Activated CD8-positive, alpha-beta memory T cell treated with anti-CD3 and anti-CD28 coated beads, Interleukin-2, amount 50 U/mL, for 24 hours (primary cell): Measurements from ENCODE around the gene PHACTR2.
"Not testable (repeated sequence)": the region's sequence is repeated elsewhere in the genome, so short reads cannot be mapped to it uniquely, and the experiment has no call there.

ENCODE experiments used
- DNase-seq: peaks from one replicate; pipeline ENCODE4 v3.0.0-alpha.2; 2020; ENCODE audit errors: extremely low read depth

The PHACTR2 gene

DNA sequence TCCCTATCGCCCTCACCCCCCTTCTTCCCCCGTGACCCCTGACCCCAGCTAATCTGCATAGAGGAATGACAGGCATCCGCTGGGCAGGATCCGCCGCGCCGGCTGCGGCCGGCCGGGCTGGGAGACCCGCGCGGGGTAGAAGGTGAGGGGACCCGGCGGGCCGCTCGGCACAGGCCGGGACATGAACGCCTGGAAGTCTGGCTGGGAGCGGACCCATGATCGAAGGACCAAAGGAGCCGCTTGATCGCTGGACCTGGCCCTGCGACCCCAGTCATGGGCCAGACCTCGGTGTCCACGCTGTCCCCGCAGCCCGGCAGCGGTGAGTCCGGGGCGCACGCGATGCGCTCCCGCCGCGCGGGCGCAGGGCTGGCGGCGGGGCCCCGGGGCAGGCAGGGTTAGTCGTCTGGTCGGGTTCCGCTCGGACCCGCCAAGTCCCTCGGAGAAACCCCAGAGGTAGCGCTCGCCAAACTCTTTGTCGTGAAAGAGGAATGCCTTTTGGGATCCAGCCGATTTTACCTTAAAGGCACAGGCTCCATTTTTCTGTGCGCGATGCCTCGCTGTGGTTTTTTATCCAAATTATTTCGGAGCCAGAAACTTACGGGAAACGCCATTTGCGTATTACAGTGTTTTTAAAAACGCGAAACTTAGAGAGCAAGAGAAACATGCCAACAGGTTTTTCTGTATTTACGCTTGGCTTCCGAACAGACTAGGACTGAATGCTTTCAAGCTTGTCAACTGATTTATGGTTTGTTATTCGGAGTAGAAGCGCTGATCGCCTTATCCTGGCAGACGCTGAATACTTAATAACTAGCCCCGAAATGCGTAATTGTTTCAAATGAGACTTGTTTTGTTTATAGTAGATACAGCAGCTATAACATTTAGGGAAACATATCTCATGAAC is at the start of gene PHACTR2:
TSS of gene PHACTR2 (plus strand) at position 75 of the 901 bp plus-strand sequence. CDS start at position 274, 199 bp downstream.
- DNase-seq, result no peak

DNA sequence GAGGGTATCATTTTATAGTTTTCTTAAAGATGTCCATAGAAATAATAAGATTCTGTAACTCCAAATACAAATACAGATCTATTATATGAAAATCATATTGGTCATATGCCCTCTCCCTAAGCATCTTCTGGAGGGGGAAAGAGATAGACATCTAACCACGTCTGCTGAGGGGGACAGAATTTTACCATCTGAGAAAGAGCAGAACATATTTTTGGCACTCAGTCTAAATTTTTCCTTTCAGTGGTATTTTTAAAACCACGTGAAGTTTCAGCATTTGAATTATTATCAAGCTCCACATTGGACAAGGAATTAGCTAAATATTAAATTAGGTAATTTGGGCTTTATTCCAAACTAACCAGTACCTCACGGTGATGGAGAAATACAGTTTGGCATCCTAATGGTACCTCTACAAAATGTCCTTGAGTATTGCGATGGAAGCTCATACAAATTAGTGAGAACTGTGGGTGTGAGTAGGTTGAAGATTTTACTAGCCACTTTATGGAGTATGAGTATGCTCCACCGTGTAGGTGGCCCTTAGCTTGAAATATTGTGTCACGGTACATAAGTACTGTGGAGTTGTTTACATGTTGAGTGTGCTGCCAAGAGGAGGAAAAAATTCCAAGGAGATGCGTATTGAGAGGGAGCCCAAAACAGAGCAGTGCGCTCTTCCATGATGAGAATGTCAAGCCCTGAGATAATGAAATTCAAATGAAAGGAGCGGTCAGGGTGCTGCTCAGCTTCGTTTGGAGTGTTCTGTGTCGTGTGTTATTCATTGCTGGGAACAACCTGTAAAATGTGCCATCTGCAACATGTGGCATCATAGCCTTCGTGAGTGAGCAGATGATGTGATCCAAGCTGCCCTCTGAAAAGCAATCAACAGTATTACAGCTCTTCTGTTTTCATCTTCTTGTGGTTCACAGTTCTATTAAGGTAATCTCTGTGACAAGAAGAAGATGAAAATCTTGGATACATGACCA is 48.4 kb upstream of the PHACTR2 start:
- DNase-seq, result no peak

DNA sequence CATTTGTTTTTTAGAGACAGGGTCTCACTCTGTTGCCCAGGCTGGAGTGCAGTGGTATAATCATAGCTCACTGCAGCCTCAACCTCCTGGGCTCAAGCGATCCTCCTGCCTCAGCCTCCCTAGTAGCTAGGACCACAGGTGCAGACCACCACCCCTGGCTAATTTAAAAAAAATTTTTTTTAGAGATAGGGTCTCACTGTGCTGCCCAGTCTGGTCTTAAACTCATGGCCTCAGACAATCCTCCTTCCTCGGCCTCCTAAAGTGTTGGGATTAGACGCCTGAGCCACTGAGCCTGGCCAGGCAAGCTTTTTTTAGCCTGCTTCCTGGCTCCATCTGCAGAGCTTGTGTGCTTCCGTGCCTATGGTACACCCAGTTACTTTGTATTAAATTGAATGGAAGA is 46.6 kb upstream of the PHACTR2 start:
- DNase-seq, result not testable (repeated sequence)

DNA sequence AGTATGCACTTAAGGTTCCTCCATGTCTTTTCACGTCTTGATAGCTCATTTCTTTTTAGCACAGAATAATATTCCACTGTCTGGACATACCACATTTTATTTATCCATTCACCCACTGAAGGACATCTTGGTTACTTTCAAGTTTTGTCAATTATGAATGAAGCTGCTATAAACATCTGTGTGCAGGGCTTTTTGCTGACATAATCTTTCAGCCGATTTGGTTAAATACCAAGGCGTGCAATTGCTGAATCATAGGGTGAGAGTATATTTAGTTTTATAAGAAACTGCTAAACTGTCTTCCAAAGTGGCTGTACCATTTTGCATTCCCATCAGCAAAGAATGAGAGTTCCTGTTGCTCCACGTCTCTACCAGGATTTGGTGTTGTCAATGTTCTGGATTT is 44.9 kb upstream of the PHACTR2 start:
- no peak for DNase-seq

DNA sequence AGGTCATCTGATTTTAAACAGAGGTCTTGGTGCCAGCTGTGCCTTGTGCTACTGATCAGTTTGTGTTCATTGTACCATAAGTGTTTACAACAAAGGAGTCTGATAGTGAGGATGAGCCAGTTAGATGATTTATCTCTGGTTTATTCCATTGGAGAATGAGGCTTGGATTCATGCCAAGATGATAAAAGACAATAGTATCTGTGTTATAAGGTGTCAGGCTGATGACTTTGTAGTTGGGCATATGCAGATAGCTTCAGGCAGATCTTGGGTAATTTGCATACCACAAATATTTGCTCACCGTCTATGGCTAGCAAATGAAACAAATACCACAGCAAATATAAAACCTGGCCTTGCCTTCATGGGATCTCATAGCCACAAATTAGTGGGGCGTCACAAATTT is 43.3 kb upstream of the PHACTR2 start:
- DNase-seq, result no peak

DNA sequence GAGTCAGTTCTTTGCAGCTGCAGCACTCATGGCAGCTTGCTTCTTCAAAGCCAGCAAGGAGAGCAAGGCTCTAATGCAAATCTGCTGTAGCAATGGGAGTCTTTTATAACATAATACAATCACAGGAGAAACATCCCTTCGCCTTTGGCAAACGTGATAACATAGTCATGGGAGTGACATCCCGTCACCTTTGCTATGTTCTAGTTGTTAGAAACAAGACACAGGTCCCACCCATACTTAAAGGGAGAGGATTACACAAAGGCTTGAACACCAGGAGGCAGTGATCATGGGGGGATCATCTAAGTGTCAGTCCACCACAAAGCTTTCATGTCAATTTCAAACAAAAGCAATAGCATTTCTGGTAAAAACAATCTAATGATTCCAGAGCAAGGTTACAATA is 40.1 kb upstream of the PHACTR2 start:
- no peak for DNase-seq

DNA sequence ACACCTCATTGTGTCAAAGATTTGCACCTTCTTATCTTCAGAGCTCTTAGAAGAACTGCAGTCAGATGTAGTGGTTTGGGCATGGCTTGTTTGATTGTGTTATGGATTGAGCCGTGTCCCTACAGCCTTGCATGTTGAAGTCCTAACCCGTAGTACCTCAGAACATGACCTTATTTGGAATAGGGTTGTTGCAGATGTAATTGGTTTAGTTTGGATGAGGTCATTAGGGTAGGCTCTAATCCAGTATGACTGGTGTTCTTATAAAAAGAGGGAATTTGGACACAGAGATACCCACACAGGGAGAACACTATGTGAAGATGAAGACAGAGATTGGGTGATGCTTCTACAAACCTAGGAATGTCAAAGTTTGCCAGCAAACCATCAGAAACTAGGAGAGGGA is 35.4 kb upstream of the PHACTR2 start:
- DNase-seq, result no peak

DNA sequence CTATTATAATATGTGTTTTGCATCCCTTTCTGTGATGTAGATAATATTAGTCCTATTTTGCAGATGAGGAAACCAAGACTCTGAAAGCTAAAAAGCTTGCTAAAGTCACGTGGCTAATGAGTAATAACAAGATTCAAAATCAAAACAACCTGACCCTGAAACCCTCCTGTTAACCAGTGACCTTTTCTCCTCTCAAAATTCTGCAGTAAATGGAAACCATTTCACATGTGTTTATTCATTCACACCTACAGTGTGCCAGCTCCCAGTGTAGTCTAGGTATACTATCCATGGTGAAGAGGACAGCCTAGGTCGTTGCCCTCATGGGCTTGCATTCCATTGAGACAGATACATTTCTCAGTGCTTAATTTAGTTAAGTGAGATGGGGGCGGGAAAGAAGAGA is 30.6 kb upstream of the PHACTR2 start:
- DNase-seq, result no peak

DNA sequence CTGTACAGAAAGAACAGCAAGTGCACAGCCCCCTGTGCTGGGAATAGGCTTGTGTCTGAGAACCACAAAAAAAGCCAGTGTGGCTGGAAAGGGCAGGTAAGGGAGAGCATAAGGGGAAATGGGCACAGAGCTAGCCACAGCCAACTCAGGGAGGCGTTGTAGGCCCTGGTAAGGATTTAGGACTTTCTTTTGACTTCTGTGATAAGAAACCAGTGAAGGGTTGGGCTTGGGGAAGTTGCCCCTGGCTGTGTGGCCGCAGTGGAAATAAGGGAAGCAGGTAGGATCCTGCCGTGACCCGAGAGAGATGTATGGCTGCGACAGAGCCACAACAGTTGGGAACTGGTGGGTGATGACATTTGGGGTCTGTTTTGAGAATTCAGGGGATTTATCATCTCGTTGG is 30.0 kb upstream of the PHACTR2 start:
- DNase-seq, result no peak

DNA sequence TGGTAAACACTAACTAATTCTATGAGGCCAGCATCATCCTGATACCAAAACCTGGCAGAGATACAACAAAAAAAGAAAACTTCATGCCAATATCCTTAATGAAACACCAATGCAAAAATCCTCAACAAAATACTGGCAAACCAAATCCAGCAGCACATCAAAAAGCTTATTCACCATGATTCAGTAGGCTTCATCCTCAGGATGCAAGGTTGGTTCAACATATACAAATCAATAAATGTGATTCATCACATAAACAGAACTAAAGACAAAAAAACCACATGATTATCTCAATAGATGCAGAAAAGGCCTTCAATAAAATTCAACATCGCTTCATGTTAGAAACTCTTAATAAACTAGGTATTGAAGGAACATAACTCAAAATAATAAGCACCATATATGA is 28.4 kb upstream of the PHACTR2 start:
- DNase-seq, result not testable (repeated sequence)

DNA sequence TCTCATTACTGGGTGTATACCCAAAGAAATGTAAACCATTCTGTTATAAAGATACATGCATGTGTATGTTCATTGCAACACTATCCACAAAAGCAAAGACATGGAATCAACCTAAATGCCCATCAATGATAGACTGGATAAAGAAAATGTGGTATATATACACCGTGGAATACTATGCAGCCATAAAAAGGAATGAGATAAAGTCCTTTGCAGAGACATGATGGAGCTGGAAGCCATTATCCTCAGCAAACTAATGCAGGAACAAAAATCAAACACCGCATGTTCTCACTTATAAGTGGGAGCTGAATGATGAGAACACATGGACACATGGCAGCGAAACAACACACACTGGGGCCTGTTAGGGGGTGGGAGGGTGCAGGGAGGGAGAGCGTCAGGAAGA is 26.4 kb upstream of the PHACTR2 start:
- DNase-seq, result not testable (repeated sequence)

DNA sequence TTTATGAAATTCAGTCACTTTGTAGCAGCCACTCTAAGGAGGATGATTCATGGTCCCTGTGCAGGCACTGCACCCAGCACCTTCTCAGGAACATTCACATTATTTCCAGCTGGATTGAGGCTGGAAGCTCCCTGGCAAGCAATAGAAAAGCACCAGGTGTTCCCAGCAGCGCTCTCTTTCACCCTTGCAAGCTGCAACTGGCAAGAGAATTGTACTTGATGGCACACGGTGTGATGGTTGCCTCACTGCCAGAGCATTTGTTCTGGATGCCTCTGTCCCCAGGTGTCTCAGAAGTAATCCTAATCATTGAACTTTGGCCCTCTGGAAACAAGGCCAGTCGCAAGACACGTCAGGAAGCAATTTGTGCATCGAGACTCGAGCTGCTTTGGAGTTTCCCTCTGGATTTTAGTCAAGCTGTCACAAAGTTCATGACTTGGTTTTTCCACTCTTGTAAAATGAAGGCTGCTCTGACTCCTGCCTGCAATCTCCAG is 24.9 kb upstream of the PHACTR2 start:
- DNase-seq, result no peak

DNA sequence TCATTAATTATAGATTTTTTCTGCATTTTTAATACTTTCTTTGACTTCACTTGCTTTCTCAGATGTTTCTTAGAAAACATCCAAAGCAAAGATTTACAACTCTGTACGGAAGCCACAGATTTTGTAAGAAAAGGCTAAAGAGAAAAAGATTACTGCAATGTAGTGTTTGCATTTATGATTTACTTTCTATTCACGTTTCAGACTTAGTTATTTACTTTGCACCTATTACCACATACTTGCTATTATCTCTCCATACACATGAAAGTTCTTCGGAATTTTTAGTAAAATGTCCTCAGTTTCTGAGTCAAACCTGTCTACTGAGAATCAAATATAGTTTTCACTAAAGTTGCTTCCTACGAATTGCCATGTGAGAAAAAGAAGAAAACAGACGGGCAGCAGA is 22.2 kb upstream of the PHACTR2 start:
- no peak for DNase-seq

DNA sequence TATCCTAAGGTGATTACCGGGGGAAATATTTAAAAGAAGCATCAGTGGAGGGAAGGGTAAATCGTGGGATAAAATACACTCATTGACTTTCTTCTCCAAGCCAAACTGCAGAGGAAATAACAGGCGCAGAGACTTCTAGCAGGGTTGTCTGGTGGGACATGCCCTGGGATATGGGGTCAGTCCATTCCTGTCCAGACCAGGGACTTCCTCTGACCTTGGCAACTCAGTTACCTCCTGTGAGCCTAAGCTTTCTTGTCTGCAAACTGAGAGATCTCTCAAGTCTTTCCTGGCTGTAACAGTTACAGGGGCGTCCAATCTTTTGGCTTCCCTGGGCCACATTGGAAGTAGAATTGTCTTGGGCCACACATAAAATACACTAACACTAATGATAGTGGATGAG is 21.7 kb upstream of the PHACTR2 start:
- DNase-seq, result no peak

DNA sequence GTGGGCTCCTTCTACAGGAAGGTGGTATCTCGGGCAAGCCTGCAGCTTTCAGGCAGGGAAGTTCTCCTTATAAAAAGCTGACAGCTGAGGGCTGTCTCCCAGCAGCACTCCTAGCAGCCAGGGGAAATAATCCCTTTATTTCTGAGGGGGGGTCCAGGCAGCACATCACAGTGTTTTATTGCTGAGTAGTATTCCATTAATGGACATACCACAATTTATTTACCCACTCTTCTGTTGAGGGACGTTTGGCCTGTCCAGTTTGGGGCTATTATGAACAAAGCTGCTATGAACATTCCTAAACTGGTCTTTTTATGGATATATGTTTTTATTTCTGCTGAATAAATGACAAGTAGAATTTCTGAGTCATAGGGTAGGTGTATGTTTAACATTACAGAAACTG is 20.0 kb upstream of the PHACTR2 start:
- no peak for DNase-seq

DNA sequence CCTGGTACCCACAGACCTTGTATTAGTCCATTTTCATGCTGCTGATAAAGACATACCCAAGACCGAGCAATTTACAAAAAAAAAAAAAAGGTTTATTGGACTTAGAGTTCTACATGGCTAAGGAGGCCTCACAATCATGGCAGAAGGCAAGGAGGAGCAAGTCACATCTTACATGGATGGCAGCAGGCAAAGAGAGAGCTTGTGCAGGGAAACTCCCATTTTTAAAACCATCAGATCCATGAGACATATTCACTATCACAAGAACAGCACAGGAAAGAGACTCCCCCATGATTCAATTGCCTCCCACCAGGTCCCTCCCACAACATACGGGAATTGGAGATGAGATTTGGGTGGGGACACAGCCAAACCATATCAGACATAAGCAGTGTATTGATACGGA is 17.6 kb upstream of the PHACTR2 start:
- DNase-seq, result not testable (repeated sequence)

DNA sequence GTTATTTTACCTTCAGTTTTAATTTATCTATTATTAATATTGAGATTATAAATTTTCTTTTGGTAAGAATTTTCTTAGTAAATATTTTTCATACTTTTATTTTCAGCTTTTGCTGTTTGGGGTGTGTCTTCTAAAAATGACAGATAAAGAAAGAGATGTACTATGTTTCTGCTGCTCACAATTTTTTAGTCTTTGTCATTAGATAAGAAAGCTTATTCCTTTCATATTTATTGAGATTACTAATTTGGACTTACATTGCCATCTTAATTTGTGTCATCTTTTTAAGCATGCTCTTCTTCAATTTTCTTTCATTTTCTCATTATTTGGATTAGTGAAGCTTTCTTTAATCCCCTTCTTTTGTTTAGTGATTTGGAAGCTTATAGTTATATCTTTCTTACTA is 13.6 kb upstream of the PHACTR2 start:
- DNase-seq, result no peak

DNA sequence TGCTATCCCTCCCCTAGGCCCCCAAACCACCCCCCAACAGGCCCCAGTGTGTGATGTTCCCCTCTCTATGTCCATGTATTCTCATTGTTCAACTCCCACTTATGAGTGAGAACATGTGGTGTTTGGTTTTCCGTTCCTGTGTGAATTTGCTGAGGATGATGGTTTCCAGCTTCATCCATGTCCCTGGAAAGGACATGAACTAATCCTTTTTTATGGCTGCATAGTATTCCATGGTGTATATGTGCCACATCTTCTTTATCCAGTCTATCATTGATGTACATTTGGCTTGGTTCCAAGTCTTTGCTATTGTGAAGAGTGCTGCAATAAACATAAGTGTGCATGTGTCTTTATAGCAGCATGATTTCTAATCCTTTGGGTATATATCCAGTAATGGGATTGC is 11.8 kb upstream of the PHACTR2 start:
- not testable (repeated sequence) for DNase-seq

DNA sequence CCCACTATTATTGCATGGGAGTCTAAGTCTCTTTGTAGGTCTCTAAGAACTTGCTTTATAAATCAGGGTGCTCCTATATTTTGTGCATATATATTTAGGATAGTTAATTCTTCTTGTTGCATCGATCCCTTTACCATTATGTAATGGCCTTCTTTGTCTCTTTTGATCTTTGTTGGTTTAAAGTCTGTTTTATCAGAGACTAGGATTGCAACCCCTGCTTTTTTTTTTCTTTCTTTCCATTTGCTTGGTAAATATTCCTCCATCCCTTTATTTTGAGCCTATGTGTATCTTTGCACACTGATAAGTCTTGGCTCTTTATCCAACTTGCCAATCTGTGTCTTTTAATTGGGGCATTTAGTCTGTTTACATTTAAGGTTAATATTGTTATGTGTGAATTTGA is 8.3 kb upstream of the PHACTR2 start:
- not testable (repeated sequence) for DNase-seq

DNA sequence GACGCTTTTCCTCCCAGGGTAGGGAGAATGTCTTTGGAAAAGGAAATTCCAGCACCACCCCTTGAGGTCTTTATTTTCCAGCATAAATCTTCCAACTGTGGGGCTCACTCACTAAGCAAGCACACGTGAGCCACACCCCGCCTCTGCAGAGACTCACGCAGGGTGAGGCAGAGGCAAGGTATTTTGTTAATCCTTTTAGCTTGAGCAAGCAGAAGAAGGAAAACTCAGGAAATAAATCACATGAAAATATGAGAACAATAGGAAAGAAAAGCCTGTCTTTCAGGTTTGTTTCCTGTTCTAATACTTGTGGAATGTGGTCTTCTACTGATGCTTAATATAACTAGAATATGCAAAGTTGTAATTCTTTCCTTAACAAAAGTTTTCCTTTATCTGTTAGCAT is 4.1 kb upstream of the PHACTR2 start:
- DNase-seq, result no peak

DNA sequence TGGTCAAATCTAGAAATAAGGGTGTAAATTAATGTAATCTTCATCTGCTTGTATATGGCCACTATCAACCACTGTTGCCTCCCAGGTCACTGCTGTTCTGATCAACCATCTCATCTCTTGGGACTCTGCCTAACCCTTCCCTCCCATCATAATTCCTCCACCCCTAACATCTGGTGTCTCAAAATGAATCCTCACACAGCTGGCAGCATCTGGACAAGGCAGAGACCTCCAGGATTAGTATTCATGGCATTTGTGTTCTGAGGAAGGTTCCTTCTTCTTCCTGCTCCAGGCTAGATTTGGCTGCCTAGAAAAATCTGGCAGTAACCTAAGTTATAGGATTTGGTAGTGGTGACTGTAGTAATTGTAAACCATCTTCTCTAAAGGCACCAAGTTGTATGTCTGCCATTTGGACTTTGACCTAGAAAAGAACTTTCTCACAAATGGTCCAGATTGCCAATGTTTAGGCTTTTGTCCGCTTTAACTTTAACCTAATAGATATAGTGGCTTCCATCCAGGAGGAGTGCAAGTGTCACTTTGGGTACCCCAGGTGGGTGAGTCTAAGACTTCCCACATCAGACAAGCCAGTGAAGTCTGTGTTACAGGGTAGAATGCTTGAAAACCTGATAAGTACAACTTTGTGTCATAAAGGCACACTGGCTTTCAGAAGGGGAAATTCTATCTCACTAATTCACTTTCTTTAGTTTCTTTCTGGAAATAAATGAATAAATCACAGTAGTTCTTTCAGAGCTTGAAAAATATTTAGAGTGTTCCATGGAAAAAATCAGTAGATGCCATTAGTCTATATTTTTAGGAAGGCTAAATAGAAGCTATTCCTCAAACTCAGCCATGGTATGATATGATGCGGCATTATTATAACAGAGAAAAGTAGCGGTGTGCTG is 3.0 kb upstream of the PHACTR2 start:
- no peak for DNase-seq
